Osteoblast (primary cell): ENCODE results near the gene TADA2B. TPM values are rescaled to one million over a fixed set of nuclear protein-coding genes. Genes with fewer than 3 reads are reported as not detected.

Experiments used
- DNase-seq: peaks from one replicate; pipeline ENCODE4 v3.0.0; 2011; ENCODE audit warnings: low spot score, mixed read lengths; ENCODE audit not compliant: insufficient read length; ENCODE audit errors: missing footprints
- H2AFZ ChIP-seq: 2 replicates; pipeline ENCODE4 v1.6.0; 2011; ENCODE audit warnings: mild to moderate bottlenecking, low read length
- H3K27ac ChIP-seq: 2 replicates; pipeline ENCODE4 v1.5.1; 2011; ENCODE audit warnings: mild to moderate bottlenecking, low read depth, low read length, moderate library complexity
- H3K27me3 ChIP-seq: 2 replicates; pipeline ENCODE4 v1.6.0; 2012; ENCODE audit warnings: mild to moderate bottlenecking, control low read depth, inconsistent platforms, low read length, moderate library complexity; ENCODE audit not compliant: insufficient read depth
- H3K36me3 ChIP-seq: 2 replicates; pipeline ENCODE4 v1.5.1; 2011; ENCODE audit warnings: mild to moderate bottlenecking, low read length, control low read depth, moderate library complexity; ENCODE audit not compliant: insufficient read depth
- H3K4me1 ChIP-seq: 2 replicates; pipeline ENCODE4 v1.5.1; 2011; ENCODE audit warnings: mild to moderate bottlenecking, low read length, control low read depth, moderate library complexity; ENCODE audit not compliant: insufficient read depth
- H3K4me2 ChIP-seq: 2 replicates; pipeline ENCODE4 v1.6.0; 2011; ENCODE audit warnings: mild to moderate bottlenecking, low read length; ENCODE audit not compliant: insufficient read depth
- H3K4me3 ChIP-seq: fragments of 200-600 bp; sonication (generic); 3 replicates; pipeline ENCODE4 v1.5.1; 2012; ENCODE audit warnings: mild to moderate bottlenecking, low read length, inconsistent platforms; ENCODE audit not compliant: insufficient read depth
- H3K79me2 ChIP-seq: 2 replicates; pipeline ENCODE4 v1.6.0; 2012; ENCODE audit warnings: mild to moderate bottlenecking, low read length, control low read depth, inconsistent platforms; ENCODE audit not compliant: insufficient read depth
- H3K9me3 ChIP-seq: 2 replicates; pipeline ENCODE4 v1.5.1; 2011; ENCODE audit warnings: low read depth, low read length, control low read depth
- H4K20me1 ChIP-seq: 2 replicates; pipeline ENCODE4 v1.6.0; 2012; ENCODE audit warnings: mild to moderate bottlenecking, low read length, control low read depth; ENCODE audit not compliant: insufficient read depth
- CTCF ChIP-seq: IDR thresholded peaks from 2 replicates; pipeline ENCODE4 v1.5.1; 2011; ENCODE audit warnings: mild to moderate bottlenecking, low read depth, low read length, moderate library complexity; ENCODE audit errors: extremely low read depth
- total RNA-seq: library from RNA; depleted of rRNA; stranded (reverse); fragments of >200 nt; gene quantifications from 2 replicates; pipeline ENCODE4 v1.2.3, GENCODE V29; 2012

TADA2B gene
- total RNA-seq, 1 donor: 13.0 TPM

DNA sequence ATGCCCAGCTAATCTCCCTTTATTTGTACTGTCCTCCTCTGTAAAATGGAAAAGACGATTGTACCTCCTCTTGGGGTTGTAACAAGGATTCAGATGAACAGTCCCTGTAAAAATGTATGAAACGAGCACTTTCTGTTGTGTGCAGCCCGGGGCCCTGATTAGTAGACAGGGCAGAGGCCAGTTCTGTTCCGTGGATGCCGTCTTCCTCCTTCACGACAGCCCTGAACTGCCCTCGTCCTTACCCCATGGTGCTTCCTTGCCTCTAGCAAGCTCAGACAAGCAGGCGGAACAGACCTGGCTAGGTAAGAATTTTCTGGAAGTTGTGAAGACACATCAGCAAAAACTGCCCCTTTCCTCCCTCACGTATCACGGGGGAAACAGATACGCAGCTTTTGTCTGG lies 22.3 kb upstream of the TADA2B start:
- Histone ChIP-seq H4K20me1 (no peaks in the 10 kb centered on the region), H3K27me3 (no peaks in the 10 kb centered on the region), H3K4me2 (no peak overlapping the region), H3K4me1 (peaks cover 11% of the 10 kb centered on the region), H3K4me3 (no peak overlapping the region), H3K27ac (no peak overlapping the region), H3K79me2 (no peaks in the 10 kb centered on the region), H3K36me3 (peaks cover 6% of the 10 kb centered on the region), H2AFZ (no peak overlapping the region), H3K9me3 (no peaks in the 10 kb centered on the region)
- no peak for DNase-seq
- TF ChIP-seq CTCF: no peak

DNA sequence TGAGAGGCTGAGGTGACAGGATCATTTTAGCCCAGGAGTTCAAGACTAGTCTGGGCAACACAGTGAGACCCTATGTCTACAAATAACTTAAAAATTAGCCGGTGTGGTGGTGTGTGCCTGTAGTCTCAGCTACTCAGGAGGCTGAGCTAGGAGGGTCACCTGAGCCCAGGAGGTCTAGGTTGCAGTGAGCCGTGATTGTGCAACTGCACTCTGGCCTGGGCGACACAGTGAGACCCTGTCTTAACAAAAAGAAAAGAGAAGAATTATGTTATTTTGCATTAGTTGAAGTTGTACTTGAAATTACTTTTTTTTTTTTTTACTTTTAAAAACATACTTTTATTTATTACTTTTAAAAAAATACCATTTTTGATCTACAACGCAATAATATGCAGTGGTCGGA lies 21.8 kb upstream of the TADA2B start:
- peak overlapping the region; percentile 54 for H3K27ac ChIP-seq
- H2AFZ ChIP-seq: no peak overlapping the region
- H3K4me2 ChIP-seq: no peak overlapping the region
- no peak for DNase-seq
- H4K20me1 ChIP-seq: no peaks in the 10 kb centered on the region
- H3K27me3 ChIP-seq: no peaks in the 10 kb centered on the region
- TF ChIP-seq CTCF: no peak
- H3K4me3 ChIP-seq: no peak overlapping the region
- H3K9me3 ChIP-seq: no peaks in the 10 kb centered on the region
- H3K79me2 ChIP-seq: no peaks in the 10 kb centered on the region
- H3K36me3 ChIP-seq: peaks cover 2% of the 10 kb centered on the region
- peaks cover 11% of the 10 kb centered on the region for H3K4me1 ChIP-seq

DNA sequence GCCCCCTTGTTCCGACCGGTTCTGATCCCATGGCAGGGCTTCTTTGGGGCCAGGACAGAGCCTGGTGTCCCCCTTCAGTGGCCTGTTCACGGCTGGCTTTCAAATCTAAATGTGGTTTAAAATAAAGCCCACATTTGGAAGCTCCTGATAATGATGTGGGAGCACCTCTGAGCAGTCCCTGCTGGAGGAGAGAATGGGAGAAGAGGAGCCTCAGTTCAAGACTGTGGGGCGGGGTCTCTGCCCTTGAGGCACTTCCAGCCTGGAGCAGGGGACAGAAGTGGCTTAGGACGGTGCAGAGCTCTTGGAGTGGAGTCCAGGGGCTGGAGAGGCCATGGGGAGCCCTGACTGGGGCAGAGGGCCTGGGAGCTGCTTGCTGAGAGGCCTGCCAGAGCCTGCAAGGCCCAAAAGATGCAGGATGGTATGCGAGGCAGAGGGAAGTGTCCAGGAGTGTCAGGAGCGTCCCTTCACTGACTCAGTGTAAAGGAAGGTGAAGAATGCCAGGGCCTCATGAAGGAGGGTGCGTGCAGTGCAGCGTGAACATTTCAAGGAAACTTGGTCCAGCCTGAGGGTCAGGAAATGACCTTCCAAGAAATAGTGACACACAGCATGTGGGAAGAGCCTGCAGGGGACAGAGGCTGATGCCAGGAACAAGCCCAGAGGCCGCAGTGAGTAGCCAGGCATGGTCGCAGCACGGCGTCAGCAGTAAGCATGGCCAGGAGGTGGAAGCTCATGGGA lies 21.1 kb upstream of the TADA2B start:
- no peak for TF ChIP-seq CTCF
- no peaks in the 10 kb centered on the region for H3K9me3 ChIP-seq
- peaks cover 11% of the 10 kb centered on the region for H3K4me1 ChIP-seq
- no peaks in the 10 kb centered on the region for H3K27me3 ChIP-seq
- H3K36me3 ChIP-seq: peaks cover 3% of the 10 kb centered on the region
- H3K79me2 ChIP-seq: no peaks in the 10 kb centered on the region
- H3K4me2 ChIP-seq: peak overlapping the region; percentile 17
- no peak overlapping the region for H2AFZ ChIP-seq
- H4K20me1 ChIP-seq: no peaks in the 10 kb centered on the region
- DNase-seq: peak; percentile 96
- H3K27ac ChIP-seq: peak overlapping the region; percentile 54
- no peak overlapping the region for H3K4me3 ChIP-seq

DNA sequence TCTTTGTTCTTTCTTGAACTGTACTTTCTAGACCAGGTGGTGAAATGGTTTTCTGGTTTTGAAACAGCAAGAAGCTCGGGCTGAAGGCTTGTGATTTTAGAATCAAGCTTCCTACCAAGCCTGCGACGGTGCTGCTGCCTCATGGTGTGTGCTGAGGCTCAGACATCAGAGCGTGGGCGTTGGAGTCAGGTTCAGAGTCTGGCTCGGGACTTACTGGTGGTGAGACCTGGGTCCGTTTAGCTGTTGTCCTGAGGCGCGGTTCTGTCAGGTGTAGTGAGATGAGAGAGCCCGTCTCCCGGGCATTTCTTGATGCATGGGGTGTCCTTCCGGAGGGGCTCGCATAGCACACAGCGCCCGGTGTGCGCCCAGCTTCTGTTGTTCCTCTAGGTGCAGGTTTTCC lies 19.7 kb upstream of the TADA2B start:
- Histone ChIP-seq H2AFZ (no peak overlapping the region), H3K4me3 (no peak overlapping the region), H3K4me1 (peaks cover 11% of the 10 kb centered on the region), H3K36me3 (peaks cover 7% of the 10 kb centered on the region), H3K9me3 (no peaks in the 10 kb centered on the region), H3K79me2 (no peaks in the 10 kb centered on the region), H3K27me3 (no peaks in the 10 kb centered on the region), H3K27ac (peak overlapping the region; percentile 45), H3K4me2 (no peak overlapping the region), H4K20me1 (no peaks in the 10 kb centered on the region)
- no peak for TF ChIP-seq CTCF
- peak; percentile 5 for DNase-seq
